OCI-M1 (cell line): ENCODE results near the gene NOC2L.

Experiments used
- DNase-seq: peaks from one replicate; lab custom pipeline; 2025; lab: John Stamatoyannopoulos, UW

The NOC2L gene

GRCh38 chr1:942864-943533 lies 16.1 kb downstream of the NOC2L start:
- DNase-seq = no peak

- no peak for DNase-seq
Measured at GRCh38 chr1:942411-942821, 16.6 kb downstream of the NOC2L start.

- peak; percentile 83 for DNase-seq
Measured at GRCh38 chr1:941588-942383, 17.3 kb downstream of the NOC2L start.

GRCh38 chr1:941015-941587 lies 18.0 kb downstream of the NOC2L start:
- DNase-seq = no peak

- peak; percentile 88 for DNase-seq
Measured at GRCh38 chr1:940107-941014, 18.7 kb downstream of the NOC2L start.

GRCh38 chr1:939511-940106 lies 19.4 kb downstream of the NOC2L start:
- no peak for DNase-seq

- DNase-seq = peak; percentile 37
Measured at GRCh38 chr1:938711-939489, 20.2 kb downstream of the NOC2L start.

- peak; percentile 74 for DNase-seq
Measured at GRCh38 chr1:938088-938683, 20.9 kb downstream of the NOC2L start.

GRCh38 chr1:937521-937920 lies 21.5 kb downstream of the NOC2L start:
- no peak for DNase-seq

GRCh38 chr1:936348-937264 lies 22.4 kb downstream of the NOC2L start:
- DNase-seq = no peak

- DNase-seq = peak; percentile 15
Measured at GRCh38 chr1:935751-936231, 23.3 kb downstream of the NOC2L start.

- DNase-seq = no peak
Measured at GRCh38 chr1:934991-935750, 23.9 kb downstream of the NOC2L start.

GRCh38 chr1:933603-933940 lies 25.5 kb downstream of the NOC2L start:
- no peak for DNase-seq

- no peak for DNase-seq
Measured at GRCh38 chr1:932776-933602, 26.1 kb downstream of the NOC2L start.

- DNase-seq = no peak
Measured at GRCh38 chr1:932173-932510, 26.9 kb downstream of the NOC2L start.

GRCh38 chr1:931380-932172 lies 27.5 kb downstream of the NOC2L start:
- peak; percentile 33 for DNase-seq

- no peak for DNase-seq
Measured at GRCh38 chr1:930633-931138, 28.4 kb downstream of the NOC2L start.
